Neural cell (in vitro differentiated cells): Measurements from ENCODE around the gene SETX. TPM values are rescaled to one million over a fixed set of nuclear protein-coding genes. Genes with fewer than 3 reads are reported as not detected.

Source experiments
- H2AFZ ChIP-seq: fragments of 200-600, 300-800 bp; sonication (generic), shearing (Covaris generic); 2 replicates; pipeline ENCODE4 v1.6.0; 2014; ENCODE audit warnings: low read depth, mild to moderate bottlenecking, antibody characterized with exemption, low read length, moderate library complexity
- H3F3A ChIP-seq: fragments of 200-600 bp; shearing (Covaris generic); 2 replicates; pipeline ENCODE4 v1.6.1; 2016; ENCODE audit warnings: mild to moderate bottlenecking, moderate library complexity, mixed read lengths, antibody characterized with exemption, low read length; ENCODE audit not compliant: insufficient read depth, poor library complexity, severe bottlenecking
- H3K27ac ChIP-seq: fragments of 200-600, 300-800 bp; sonication (generic), shearing (Covaris generic); 2 replicates; pipeline ENCODE4 v1.5.1; 2014; ENCODE audit warnings: mild to moderate bottlenecking, low read length, moderate library complexity
- H3K27me3 ChIP-seq: fragments of 300-800, 200-600 bp; sonication (generic), shearing (Covaris generic); 2 replicates; pipeline ENCODE4 v1.6.0; 2014; ENCODE audit warnings: mild to moderate bottlenecking, low read depth, low read length, moderate library complexity; ENCODE audit not compliant: insufficient read depth
- H3K36me3 ChIP-seq: fragments of 300-800, 200-600 bp; sonication (generic), shearing (Covaris generic); 2 replicates; pipeline ENCODE4 v1.5.1; 2014; ENCODE audit warnings: mild to moderate bottlenecking, antibody characterized with exemption, low read length, moderate library complexity; ENCODE audit not compliant: insufficient read depth
- H3K4me2 ChIP-seq: fragments of 300-800, 200-600 bp; sonication (generic), shearing (Covaris generic); 2 replicates; pipeline ENCODE4 v1.6.0; 2014; ENCODE audit warnings: mild to moderate bottlenecking, low read length
- H3K4me3 ChIP-seq: fragments of 300-800, 200-600 bp; sonication (generic), shearing (Covaris generic); 2 replicates; pipeline ENCODE4 v1.5.1; 2014; ENCODE audit warnings: mild to moderate bottlenecking, low read length, moderate library complexity
- H3K79me2 ChIP-seq: fragments of 200-600 bp; shearing (Covaris generic); replicated peaks from 2 replicates; pipeline ENCODE4 v1.6.0; 2014; ENCODE audit warnings: mild to moderate bottlenecking, low read length, moderate library complexity; ENCODE audit not compliant: insufficient read depth
- H3K9ac ChIP-seq: fragments of 300-800, 200-600 bp; sonication (generic), shearing (Covaris generic); 2 replicates; pipeline ENCODE4 v1.6.1; 2016; ENCODE audit warnings: mild to moderate bottlenecking, low read length, mixed read lengths
- H3K9me2 ChIP-seq: fragments of 200-600 bp; shearing (Covaris generic); 2 replicates; pipeline ENCODE4 v1.6.1; 2016; ENCODE audit warnings: mild to moderate bottlenecking, low read length, mixed read lengths; ENCODE audit not compliant: insufficient read depth
- H3K9me3 ChIP-seq: fragments of 200-600, 300-800 bp; sonication (generic), shearing (Covaris generic); 2 replicates; pipeline ENCODE4 v1.6.1; 2016; ENCODE audit warnings: mild to moderate bottlenecking, mixed run types, low read length, moderate library complexity, mixed read lengths
- H4K20me1 ChIP-seq: fragments of 200-600 bp; shearing (Covaris generic); 2 replicates; pipeline ENCODE4 v1.6.1; 2016; ENCODE audit warnings: mild to moderate bottlenecking, mixed run types; ENCODE audit not compliant: insufficient read depth
- CTCF ChIP-seq: fragments of 450-650 bp; IDR thresholded peaks from 2 replicates; pipeline ENCODE4 v1.5.1; 2014; ENCODE audit warnings: antibody characterized with exemption, mild to moderate bottlenecking, moderate library complexity; ENCODE audit not compliant: poor library complexity, severe bottlenecking
- EP300 ChIP-seq: fragments of 450-650 bp; conservative IDR thresholded peaks from 2 replicates; pipeline ENCODE4 v1.6.1; 2014; ENCODE audit warnings: antibody characterized with exemption, mild to moderate bottlenecking, moderate library complexity; ENCODE audit not compliant: poor library complexity, severe bottlenecking
- EZH2 ChIP-seq: fragments of 200-600, 300-800 bp; shearing (Covaris generic), sonication (generic); IDR thresholded peaks from 2 replicates; pipeline ENCODE4 v1.6.1; 2014; ENCODE audit warnings: antibody characterized with exemption, low read length, borderline replicate concordance, mild to moderate bottlenecking; ENCODE audit not compliant: insufficient read depth, poor library complexity, severe bottlenecking
- MXI1 ChIP-seq: fragments of 450-650 bp; conservative IDR thresholded peaks from 2 replicates; pipeline ENCODE4 v1.6.1; 2014; ENCODE audit warnings: antibody characterized with exemption, mild to moderate bottlenecking; ENCODE audit not compliant: poor library complexity, severe bottlenecking
- POLR2AphosphoS5 ChIP-seq: IDR thresholded peaks from 2 replicates; pipeline ENCODE4 v1.6.1; 2012
- RAD21 ChIP-seq: fragments of 450-650 bp; conservative IDR thresholded peaks from 2 replicates; pipeline ENCODE4 v1.6.1; 2014; ENCODE audit warnings: antibody characterized with exemption, mild to moderate bottlenecking, moderate library complexity
- REST ChIP-seq: IDR thresholded peaks from 2 replicates; pipeline ENCODE4 v1.6.1; 2012; ENCODE audit warnings: borderline replicate concordance
- SMC3 ChIP-seq: fragments of 450-650 bp; conservative IDR thresholded peaks from 2 replicates; pipeline ENCODE4 v1.6.1; 2014; ENCODE audit warnings: antibody characterized with exemption, mild to moderate bottlenecking, moderate library complexity; ENCODE audit not compliant: poor library complexity
- TAF1 ChIP-seq: IDR thresholded peaks from 2 replicates; pipeline ENCODE4 v1.6.1; 2012; ENCODE audit warnings: low read depth
- polyA plus RNA-seq: library from polyadenylated mRNA; depleted of rRNA; stranded (reverse); fragments of >200 nt; gene quantifications from 2 replicates; pipeline ENCODE4 v1.2.3, GENCODE V29; 2014

The SETX gene
- polyA plus RNA-seq, 1 donor from 2014 or later, result 32.0 TPM

DNA sequence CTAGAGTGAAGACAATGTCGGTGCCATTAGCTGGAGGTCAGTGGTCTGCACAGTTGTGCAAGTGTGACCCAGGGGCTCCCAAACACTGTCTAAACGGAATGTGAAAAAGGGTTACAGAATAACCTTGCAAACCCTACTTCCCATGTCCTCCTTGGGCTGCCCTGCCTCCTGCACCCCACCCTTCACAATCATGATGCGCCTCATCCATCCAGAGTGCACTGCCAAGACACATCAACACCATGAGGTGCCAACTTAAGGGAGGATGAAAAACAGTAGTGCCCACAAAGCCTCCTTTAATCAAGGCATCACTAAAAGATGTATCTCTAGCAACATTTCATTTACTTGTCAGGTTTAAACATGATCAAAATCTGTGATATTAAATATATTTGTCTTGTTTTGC, 87.1 kb downstream of the SETX start:
- no peak for TF ChIP-seq CTCF
- TF ChIP-seq MXI1, result no peak
- TF ChIP-seq RAD21, result no peak
- no peak for TF ChIP-seq SMC3
- no peak for TF ChIP-seq TAF1
- TF ChIP-seq EP300, result no peak
- TF ChIP-seq REST, result no peak
- no peak for TF ChIP-seq POLR2AphosphoS5
- Histone ChIP-seq H3K27ac (no peak overlapping the region), H3K9ac (no peak overlapping the region), H3K9me2 (no peaks in the 10 kb centered on the region), H3K4me2 (no peak overlapping the region), H3K9me3 (no peaks in the 10 kb centered on the region), H3K27me3 (no peaks in the 10 kb centered on the region), H3K79me2 (no peaks in the 10 kb centered on the region), H4K20me1 (no peaks in the 10 kb centered on the region), H3K36me3 (peaks cover 8% of the 10 kb centered on the region), H3F3A (no peaks in the 10 kb centered on the region), H2AFZ (no peak overlapping the region), H3K4me3 (no peak overlapping the region)

- Histone ChIP-seq H3K4me3 (no peak overlapping the region), H3K9me3 (no peaks in the 10 kb centered on the region), H3K27me3 (no peaks in the 10 kb centered on the region), H3K36me3 (peaks cover 6% of the 10 kb centered on the region), H3K9ac (no peak overlapping the region), H3K27ac (no peak overlapping the region), H3K4me2 (no peak overlapping the region), H3F3A (no peaks in the 10 kb centered on the region), H4K20me1 (no peaks in the 10 kb centered on the region), H3K79me2 (no peaks in the 10 kb centered on the region), H2AFZ (no peak overlapping the region), H3K9me2 (no peaks in the 10 kb centered on the region)
- TF ChIP-seq EP300, result no peak
Observed at GRCh38 chr9:132266017-132266416, 88.8 kb downstream of the SETX start.

DNA sequence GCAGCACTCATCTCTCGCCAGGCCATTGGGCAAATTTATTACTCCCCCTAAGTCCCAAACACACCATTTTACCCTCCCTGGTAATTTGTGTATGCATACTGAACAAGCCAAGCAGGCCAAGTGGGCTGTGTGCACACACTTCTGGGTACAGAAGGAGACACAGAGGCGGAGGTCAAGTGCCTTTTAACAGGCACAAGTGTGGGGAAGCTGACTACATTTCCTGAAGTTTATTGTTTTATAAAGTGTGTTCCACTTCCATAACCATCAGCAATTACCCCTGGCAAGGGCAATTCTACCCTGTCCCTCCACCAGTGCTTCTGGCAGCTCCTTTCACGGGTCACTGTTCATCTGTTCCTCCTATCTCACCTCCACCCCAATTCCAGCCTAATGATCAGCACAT, 93.9 kb downstream of the SETX start:
- no peaks in the 10 kb centered on the region for H4K20me1 ChIP-seq
- TF ChIP-seq POLR2AphosphoS5, result no peak
- no peak for TF ChIP-seq EZH2
- no peak for TF ChIP-seq RAD21
- TF ChIP-seq CTCF, result no peak
- no peak for TF ChIP-seq EP300
- TF ChIP-seq TAF1, result no peak
- no peak for TF ChIP-seq REST
- TF ChIP-seq MXI1, result no peak
- TF ChIP-seq SMC3, result no peak
- H3K79me2 ChIP-seq, result no peaks in the 10 kb centered on the region
- H3K36me3 ChIP-seq, result no peaks in the 10 kb centered on the region
- no peak overlapping the region for H3K9ac ChIP-seq
- H3F3A ChIP-seq, result no peaks in the 10 kb centered on the region
- H3K4me3 ChIP-seq, result no peak overlapping the region
- H3K9me2 ChIP-seq, result no peaks in the 10 kb centered on the region
- H3K9me3 ChIP-seq, result no peaks in the 10 kb centered on the region
- no peak overlapping the region for H2AFZ ChIP-seq
- no peak overlapping the region for H3K27ac ChIP-seq
- no peak overlapping the region for H3K4me2 ChIP-seq
- no peaks in the 10 kb centered on the region for H3K27me3 ChIP-seq
